ENCODE data around the gene BCL2L13.
"Not testable (repeated sequence)": the region's sequence is repeated elsewhere in the genome, so short reads cannot be mapped to it uniquely, and the experiment has no call there.

The BCL2L13 gene

GRCh38 chr22:17637490-17638181 lies 921 bp upstream of the BCL2L13 start:
- DNase-seq = no peak

- DNase-seq = no peak
Observed at GRCh38 chr22:17638182-17638431, 450 bp upstream of the BCL2L13 start.

GRCh38 chr22:17639247-17639741 lies 737 bp downstream of the BCL2L13 start:
- peak; percentile 60 for DNase-seq

GRCh38 chr22:17641269-17641668 lies 2.7 kb downstream of the BCL2L13 start:
- peak; percentile 72 for DNase-seq

GRCh38 chr22:17642357-17642756 lies 3.8 kb downstream of the BCL2L13 start:
- not testable (repeated sequence) for DNase-seq

GRCh38 chr22:17647452-17647851 lies 8.9 kb downstream of the BCL2L13 start:
- no peak for DNase-seq

GRCh38 chr22:17647991-17648390 lies 9.4 kb downstream of the BCL2L13 start:
- DNase-seq = peak; percentile 85

GRCh38 chr22:17648569-17648968 lies 10.0 kb downstream of the BCL2L13 start:
- peak; percentile 82 for DNase-seq

- no peak for DNase-seq
Observed at GRCh38 chr22:17655289-17655688, 16.7 kb downstream of the BCL2L13 start.

GRCh38 chr22:17656870-17657395 lies 18.4 kb downstream of the BCL2L13 start:
- no peak for DNase-seq

- DNase-seq = no peak
Observed at GRCh38 chr22:17664414-17665055, 26.0 kb downstream of the BCL2L13 start.

GRCh38 chr22:17665248-17665647 lies 26.7 kb downstream of the BCL2L13 start:
- DNase-seq = no peak

- DNase-seq = peak; percentile 74
Observed at GRCh38 chr22:17665854-17666253, 27.3 kb downstream of the BCL2L13 start.

GRCh38 chr22:17671521-17672092 lies 33.0 kb downstream of the BCL2L13 start:
- not testable (repeated sequence) for DNase-seq

GRCh38 chr22:17672417-17672991 lies 33.9 kb downstream of the BCL2L13 start:
- DNase-seq = peak; percentile 59

- no peak for DNase-seq
Observed at GRCh38 chr22:17674152-17674551, 35.6 kb downstream of the BCL2L13 start.

GRCh38 chr22:17675584-17675983 lies 37.0 kb downstream of the BCL2L13 start:
- peak; percentile 72 for DNase-seq

- no peak for DNase-seq
Observed at GRCh38 chr22:17678817-17679385, 40.3 kb downstream of the BCL2L13 start.

GRCh38 chr22:17684245-17684644 lies 45.7 kb downstream of the BCL2L13 start:
- DNase-seq = peak; percentile 45

GRCh38 chr22:17692841-17693240 lies 54.3 kb downstream of the BCL2L13 start:
- no peak for DNase-seq

GRCh38 chr22:17694193-17694592 lies 55.6 kb downstream of the BCL2L13 start:
- DNase-seq = no peak

- DNase-seq = no peak
Observed at GRCh38 chr22:17694752-17695151, 56.2 kb downstream of the BCL2L13 start.

GRCh38 chr22:17695986-17696385 lies 57.4 kb downstream of the BCL2L13 start:
- DNase-seq = no peak
